ENCODE data around the gene FNBP1.

GRCh38 chr9:129968690-129969485 lies 74.1 kb downstream of the FNBP1 start:
- TF ChIP-seq CTCF (IDR thresholded peaks at IDR 0.05; ENCODE audit: poor library complexity) (no peak), EZH2phosphoT487 (IDR thresholded peaks at IDR 0.05; ENCODE audit: low read depth, severe bottlenecking, unreplicated experiment) (no peak), EZH2 (IDR thresholded peaks at IDR 0.05; ENCODE audit: borderline replicate concordance) (no peak)

Measured in hepatocyte (in vitro differentiated cells).